H7 (cell line): ENCODE results near the gene TBX5. TPM values are rescaled to one million over a fixed set of nuclear protein-coding genes. Genes with fewer than 3 reads are reported as not detected.
A peak's percentile ranks its signal among the peaks of the same experiment; 100 is the strongest.
"Not testable (repeated sequence)": the region's sequence is repeated elsewhere in the genome, so short reads cannot be mapped to it uniquely, and the experiment has no call there.

Experiments used
- DNase-seq: peaks from one replicate; pipeline ENCODE4 v3.0.0; 2012
- H3K27me3 ChIP-seq: 2 replicates; pipeline ENCODE4 v1.6.0; 2011; ENCODE audit warnings: mild to moderate bottlenecking, low read length; ENCODE audit not compliant: control insufficient read depth, insufficient read depth
- H3K36me3 ChIP-seq: replicated peaks from 2 replicates; pipeline ENCODE4 v1.5.1; 2011; ENCODE audit warnings: low read length; ENCODE audit not compliant: control insufficient read depth, insufficient read depth
- H3K4me3 ChIP-seq: 2 replicates; pipeline ENCODE4 v1.5.1; 2011; ENCODE audit warnings: low read depth, mild to moderate bottlenecking, control low read depth, low read length, moderate library complexity; ENCODE audit not compliant: insufficient read depth
- total RNA-seq: library from RNA; depleted of rRNA; stranded (reverse); fragments of >200 nt; shearing (Covaris generic); gene quantifications from 2 replicates; pipeline ENCODE4 v1.2.3, GENCODE V29; 2014

TBX5 gene
- total RNA-seq, 1 experiment from 2014 or later: not detected

DNA sequence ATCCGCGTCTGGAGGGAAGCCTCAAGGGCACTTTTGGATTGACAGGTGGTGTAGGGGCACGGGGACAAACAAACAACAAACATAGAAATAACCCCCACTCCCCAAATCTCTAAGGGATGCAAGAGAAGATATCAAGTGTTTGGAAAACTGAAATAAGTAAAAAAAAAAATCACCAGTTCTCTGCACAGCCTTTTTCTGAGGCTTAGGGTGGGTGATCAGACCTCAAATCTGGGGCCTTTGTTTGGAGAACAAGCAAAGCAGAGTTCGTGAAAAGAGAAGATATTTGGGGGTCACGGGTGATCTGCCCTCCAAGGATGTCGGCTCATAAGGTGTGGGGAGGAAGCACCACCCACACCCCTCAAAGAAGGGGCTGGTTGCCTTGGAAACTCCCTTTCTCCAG is 10.7 kb downstream of the TBX5 start:
- Histone ChIP-seq H3K27me3 (peaks cover 77% of the 10 kb centered on the region), H3K4me3 (no peak overlapping the region)

DNA sequence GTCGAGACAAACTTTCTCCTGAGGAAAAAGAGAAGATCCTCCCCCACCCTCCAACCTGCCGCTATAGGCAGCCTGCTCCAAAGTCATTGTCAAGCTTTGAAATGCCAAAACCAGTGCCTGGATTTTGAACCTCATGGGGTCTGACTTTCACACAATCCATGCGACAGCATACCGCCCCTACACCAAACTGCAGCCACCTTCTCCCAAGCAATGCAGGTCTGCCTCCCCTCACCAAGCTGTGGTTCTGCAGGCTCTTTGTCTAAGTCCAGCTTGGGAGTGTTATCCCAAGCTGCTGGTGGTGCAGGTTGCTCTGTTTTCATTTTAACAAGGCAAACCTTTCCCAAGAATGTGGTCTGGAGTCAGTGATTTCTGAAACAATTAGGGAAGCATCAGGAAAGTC is 12.4 kb downstream of the TBX5 start:
- Histone ChIP-seq H3K4me3 (no peak overlapping the region), H3K36me3 (no peaks in the 10 kb centered on the region), H3K27me3 (peaks cover 61% of the 10 kb centered on the region)
- DNase-seq: peak; percentile 48

More for the DNA sequence above, 10.7 kb downstream of the TBX5 start:
- no peaks in the 10 kb centered on the region for H3K36me3 ChIP-seq
- peak; percentile 24 for DNase-seq

DNA sequence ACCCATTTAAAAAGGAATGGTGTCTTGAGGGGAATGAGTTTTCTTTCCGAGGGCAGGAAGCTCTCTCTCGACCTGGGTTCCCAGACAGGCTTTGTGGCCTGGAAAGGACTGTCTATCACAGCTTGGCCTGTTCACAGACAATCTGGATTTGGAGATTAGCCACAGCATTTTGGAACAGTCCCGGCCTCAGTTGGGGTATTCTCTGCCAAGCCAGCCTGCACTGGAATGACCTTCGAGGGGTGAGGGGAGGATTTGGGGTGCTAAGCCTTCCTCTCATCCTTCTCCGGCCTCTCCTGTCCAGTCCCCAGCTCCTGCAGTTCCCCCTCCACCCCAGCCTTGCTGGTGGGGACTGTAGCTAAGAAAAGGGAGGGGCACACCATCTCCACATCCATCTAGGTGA is 13.0 kb downstream of the TBX5 start:
- Histone ChIP-seq H3K4me3 (no peak overlapping the region), H3K27me3 (peaks cover 54% of the 10 kb centered on the region), H3K36me3 (no peaks in the 10 kb centered on the region)
- peak; percentile 24 for DNase-seq

DNA sequence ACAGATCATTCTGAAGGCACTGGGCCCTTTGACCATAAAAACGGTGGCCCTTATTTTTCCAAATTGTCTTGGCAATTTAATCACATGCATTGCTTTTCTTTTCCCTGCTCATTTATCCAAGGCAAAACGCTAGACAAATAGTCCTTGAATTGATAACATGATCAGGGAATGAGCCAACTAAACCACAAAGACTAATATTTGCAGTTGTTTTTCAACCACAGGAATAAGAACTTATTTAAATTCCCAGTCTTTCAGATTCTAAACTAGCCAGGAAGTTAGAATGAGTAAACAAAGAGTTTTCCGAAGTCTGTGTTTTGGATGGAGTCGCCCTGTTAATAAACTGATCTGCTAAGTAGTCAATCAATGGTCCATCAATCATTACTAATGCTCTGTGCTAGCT is 14.9 kb downstream of the TBX5 start:
- no peak for DNase-seq
- H3K27me3 ChIP-seq: peaks cover 36% of the 10 kb centered on the region
- H3K36me3 ChIP-seq: no peaks in the 10 kb centered on the region
- no peak overlapping the region for H3K4me3 ChIP-seq

DNA sequence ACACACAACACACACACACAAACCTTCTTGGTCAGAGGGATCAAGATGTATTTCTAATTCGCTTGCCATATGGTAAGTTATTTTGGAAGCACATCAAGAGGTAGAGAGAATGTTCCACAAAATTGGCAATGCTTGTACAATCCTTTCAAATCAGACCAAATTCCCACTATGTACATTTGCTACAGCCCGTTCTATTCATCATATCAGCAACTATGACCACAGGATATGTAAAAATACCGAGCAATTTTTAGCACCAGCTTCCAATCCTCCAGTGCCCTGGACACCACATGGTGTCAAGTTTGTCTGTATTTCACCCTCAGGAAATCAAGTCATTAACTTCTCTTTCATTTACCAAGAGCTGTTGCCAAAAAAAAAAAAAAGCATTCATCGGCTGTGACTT is 21.2 kb downstream of the TBX5 start:
- H3K36me3 ChIP-seq: no peaks in the 10 kb centered on the region
- no peak for DNase-seq
- no peak overlapping the region for H3K4me3 ChIP-seq
- H3K27me3 ChIP-seq: no peaks in the 10 kb centered on the region

DNA sequence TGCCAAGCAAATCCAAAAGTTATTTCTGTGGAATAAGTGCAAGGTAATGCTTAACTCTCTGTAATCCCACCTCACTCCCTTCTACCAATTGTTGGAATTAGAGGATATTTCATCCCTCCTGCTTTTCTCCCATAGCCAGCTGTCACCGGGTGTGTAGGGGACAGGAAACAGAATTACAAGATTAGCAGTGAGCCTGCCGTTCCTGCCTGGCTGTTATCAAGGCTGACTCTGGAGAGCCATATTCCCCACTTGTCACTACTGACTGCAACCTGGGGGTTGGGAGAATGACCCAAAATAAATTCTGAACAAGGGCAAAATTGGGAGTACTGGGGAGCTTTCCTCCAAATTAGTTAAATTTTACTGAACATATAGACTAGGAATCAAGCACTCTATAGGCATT is 24.8 kb downstream of the TBX5 start:
- no peak overlapping the region for H3K4me3 ChIP-seq
- no peak for DNase-seq
- H3K27me3 ChIP-seq: no peaks in the 10 kb centered on the region
- H3K36me3 ChIP-seq: no peaks in the 10 kb centered on the region

DNA sequence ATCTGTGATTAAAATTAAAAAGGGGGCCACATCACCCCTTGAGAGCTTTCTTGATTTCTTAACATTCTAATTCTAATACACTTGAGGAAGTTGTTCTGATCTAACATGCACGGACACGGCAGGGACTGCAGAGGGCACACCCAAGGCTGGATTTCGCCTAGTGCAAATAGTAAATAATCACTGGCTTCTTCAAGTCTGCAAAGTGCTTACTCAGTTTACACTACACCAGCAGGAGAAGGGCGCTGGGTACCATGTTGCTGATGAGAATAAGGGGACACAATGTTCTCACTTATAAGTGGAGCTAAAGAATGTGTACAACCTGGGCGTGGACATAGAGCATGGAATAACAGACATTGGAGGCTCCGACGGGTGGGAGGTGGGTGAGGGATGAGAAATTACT is 34.2 kb downstream of the TBX5 start:
- no peak for DNase-seq
- no peaks in the 10 kb centered on the region for H3K27me3 ChIP-seq
- no peaks in the 10 kb centered on the region for H3K36me3 ChIP-seq
- H3K4me3 ChIP-seq: no peak overlapping the region

DNA sequence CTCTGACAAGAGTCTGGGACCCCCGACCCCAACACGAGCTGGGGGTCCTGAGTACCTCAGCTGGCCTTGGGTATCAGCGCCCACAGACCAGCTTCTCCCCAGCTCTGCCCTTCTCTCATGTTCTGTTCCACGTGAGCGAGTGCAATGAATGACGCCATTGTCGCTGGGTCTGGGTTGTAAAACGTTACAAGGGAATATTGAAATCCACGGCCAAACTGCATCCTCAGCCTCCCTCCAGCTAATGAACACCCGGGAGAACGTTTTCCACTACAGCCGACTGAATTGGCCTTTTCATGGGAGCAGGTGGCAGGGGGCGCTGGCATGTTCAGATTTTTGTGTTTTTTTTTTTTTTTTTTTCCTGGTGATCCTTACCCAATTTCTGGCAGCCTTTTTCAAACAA is 34.7 kb downstream of the TBX5 start:
- no peak for DNase-seq
- no peak overlapping the region for H3K4me3 ChIP-seq
- H3K27me3 ChIP-seq: no peaks in the 10 kb centered on the region
- H3K36me3 ChIP-seq: no peaks in the 10 kb centered on the region

DNA sequence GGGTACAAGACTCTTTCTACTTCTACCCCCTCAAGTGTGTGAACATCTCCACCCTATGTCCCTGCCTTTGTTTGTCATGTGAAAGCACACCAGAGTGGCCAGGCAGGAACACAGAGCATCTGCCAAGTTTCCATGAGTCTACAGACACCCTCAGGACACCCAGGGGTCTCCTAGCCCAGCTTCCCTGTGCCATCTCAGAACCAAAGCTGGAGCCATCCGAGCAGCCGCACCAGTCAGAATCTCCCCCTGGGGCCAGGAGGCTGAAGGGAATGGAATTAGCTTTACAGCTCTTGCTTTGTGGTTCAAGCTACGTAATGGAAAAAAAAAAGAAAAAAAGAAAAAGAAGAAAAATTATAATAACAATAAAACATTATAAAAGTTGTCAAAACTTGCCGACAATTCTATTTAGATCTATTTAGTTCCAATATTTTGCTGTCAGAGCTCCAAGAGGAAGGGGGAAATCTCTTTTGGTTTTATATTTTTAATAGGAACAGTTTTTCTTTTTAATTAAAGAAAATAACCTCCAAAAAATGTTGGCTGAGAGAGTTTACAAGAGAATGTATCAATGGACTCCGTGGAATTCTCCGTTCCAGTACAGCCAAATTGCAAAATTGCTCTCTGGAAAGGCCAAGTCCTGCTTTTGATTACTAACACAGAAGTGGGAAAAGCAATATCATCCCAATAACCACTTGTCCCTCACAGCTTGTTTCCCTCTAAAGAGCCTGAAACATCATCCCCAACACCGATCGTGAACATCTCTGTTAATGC is 37.1 kb downstream of the TBX5 start:
- no peaks in the 10 kb centered on the region for H3K27me3 ChIP-seq
- no peaks in the 10 kb centered on the region for H3K36me3 ChIP-seq
- no peak for DNase-seq
- H3K4me3 ChIP-seq: no peak overlapping the region

DNA sequence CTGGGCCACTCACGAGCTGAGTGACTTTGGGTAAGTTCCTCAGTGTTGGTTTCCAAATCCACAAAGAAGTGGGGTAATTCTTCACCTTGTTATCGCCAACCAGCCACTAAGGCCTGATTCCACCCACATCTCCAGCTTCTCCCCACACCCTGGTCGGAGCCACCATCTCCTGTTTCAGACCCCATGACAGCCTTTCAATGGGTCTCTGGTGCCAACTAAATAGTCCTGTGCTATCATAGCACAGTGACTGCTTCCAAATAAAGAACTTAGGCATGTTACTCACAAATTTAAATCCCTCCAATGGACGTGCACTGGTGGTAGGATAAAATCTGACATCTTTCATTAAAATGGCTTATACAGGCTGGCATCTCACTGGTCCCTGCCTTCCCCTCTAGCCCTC is 44.0 kb downstream of the TBX5 start:
- no peak for DNase-seq
- Histone ChIP-seq H3K4me3 (no peak overlapping the region), H3K27me3 (no peaks in the 10 kb centered on the region), H3K36me3 (no peaks in the 10 kb centered on the region)

DNA sequence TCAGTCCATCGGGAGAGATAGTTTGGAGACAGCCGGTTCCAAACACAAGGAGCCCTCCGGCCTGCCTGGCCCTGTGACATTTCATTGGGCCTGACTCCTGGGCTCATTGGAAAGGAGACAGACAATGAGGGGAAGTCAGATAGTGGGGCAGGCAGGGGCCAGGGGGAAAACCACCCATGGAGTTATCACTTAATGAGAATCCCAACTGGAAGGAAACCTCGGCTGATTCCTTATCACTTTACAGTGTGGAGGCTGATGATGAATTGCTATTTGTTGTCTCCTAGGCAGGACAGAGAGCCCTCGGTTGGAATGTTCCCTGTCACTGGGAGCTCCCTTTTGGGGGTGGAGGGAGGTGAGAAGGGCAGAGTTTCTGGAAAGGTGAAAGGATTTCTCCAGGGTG is 44.4 kb downstream of the TBX5 start:
- H3K27me3 ChIP-seq: no peaks in the 10 kb centered on the region
- H3K36me3 ChIP-seq: no peaks in the 10 kb centered on the region
- no peak for DNase-seq
- H3K4me3 ChIP-seq: no peak overlapping the region

DNA sequence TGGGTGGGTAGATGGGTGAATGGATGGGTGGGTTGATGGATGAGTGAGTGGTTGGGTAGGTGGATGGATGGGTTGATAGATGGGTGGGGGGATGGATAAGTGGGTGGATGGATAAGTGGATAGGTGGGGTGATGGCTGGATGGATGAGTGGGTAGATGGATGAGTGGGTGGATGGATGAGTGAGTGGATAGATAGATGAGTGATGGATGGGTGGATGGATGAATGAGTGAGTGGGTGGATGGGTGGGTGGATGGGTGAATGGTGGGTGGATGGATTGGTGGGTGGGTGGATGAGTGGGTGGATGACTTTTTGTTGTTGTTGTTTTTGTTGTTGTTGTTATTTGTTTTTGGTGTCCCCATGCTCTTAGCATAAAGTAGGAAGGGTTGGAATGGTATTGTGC is 45.5 kb downstream of the TBX5 start:
- Histone ChIP-seq H3K36me3 (no peaks in the 10 kb centered on the region), H3K27me3 (no peaks in the 10 kb centered on the region), H3K4me3 (no peak overlapping the region)
- no peak for DNase-seq

DNA sequence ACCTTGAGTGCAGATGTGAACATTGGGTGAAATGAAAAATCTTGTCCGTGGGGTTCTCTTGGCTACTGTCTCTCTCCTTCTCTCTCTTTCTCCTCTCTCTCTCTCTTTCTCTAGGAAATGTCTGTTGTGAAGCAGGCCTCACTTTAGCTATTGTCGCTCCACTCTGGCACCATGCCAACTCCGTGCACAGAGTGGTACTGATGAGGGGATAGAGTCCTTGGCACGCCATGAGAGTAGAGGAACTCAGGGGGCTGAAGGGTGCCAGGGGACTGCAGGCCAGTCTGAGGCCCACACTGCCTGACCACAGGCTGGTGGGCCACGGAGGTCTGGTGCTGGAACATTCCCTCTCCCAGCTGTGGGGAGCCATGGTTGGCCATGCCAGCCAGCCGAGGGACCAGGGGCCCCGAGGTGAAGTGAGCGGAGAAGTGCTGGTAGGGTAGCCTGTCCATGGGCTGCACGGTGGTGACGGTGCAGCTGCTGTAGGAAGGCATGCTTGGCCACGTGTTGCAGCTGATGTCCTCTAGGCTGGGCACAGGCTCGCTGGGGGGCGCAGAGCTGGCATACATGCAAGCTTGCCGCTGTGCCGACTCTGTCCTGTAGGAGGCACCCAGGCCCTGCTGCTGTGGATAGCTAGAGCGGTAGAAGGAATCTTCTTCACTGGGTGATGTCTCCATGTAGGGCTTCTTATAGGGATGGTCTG is 50.4 kb downstream of the TBX5 start:
- DNase-seq: peak; percentile 72
- Histone ChIP-seq H3K4me3 (no peak overlapping the region), H3K36me3 (no peaks in the 10 kb centered on the region), H3K27me3 (no peaks in the 10 kb centered on the region)

DNA sequence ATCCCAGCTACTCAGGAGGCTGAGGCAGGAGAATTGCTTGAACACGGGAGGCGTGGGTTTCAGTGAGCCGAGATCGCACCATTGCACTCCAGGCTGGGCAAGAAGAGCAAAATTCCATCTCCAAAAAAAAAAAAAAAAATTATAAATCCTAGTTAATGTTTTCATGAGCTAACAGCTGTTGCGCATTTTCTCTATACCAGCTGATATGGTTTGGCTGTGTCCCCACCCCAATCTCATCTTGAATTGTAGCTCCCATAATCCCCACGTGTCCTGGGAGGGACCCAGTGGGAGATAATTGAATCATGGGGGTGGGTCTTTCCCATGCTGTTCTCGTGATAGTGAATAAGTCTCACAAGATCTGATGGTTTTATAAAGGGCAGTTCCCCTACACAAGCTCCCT is 56.7 kb downstream of the TBX5 start:
- DNase-seq, H3K36me3 ChIP-seq, H3K4me3 ChIP-seq, H3K27me3 ChIP-seq: not testable (repeated sequence)

DNA sequence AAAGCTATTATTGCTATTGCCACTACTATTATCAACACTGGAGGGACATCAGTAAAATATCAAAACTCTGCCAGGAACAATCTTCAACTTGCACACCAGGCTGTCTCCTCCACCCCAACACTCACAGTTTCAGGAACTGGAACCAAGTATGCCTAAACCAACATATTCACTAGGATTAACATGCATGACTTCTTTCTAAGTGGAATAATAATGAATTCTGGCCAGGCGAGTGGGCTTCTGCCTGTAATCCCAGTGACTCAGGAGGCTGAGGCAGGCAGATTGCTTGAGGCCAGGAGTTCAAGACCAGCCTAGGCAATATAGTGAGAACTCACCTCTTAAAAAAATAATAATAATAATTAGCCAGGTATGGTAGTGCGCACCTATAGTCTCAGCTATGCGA is 58.1 kb downstream of the TBX5 start:
- Histone ChIP-seq H3K27me3 (no peaks in the 10 kb centered on the region), H3K36me3 (no peaks in the 10 kb centered on the region), H3K4me3 (no peak overlapping the region)
- no peak for DNase-seq
